Brain microvascular endothelial cell (primary cell): ENCODE results near the gene TCOF1.

Source experiments
- DNase-seq: peaks from one replicate; pipeline ENCODE4 v3.0.0-alpha.2; 2020
- H3K27ac ChIP-seq: fragments of 250-450 bp; sonication (Bioruptor Pico); 2 replicates; pipeline ENCODE4 v1.5.1; 2020; ENCODE audit warnings: mild to moderate bottlenecking, moderate library complexity
- H3K27me3 ChIP-seq: fragments of 250-450 bp; sonication (Bioruptor Pico); replicated peaks from 2 replicates; pipeline ENCODE4 v1.5.1; 2020; ENCODE audit warnings: mild to moderate bottlenecking
- H3K36me3 ChIP-seq: fragments of 250-450 bp; sonication (Bioruptor Pico); replicated peaks from 2 replicates; pipeline ENCODE4 v1.5.1; 2020; ENCODE audit warnings: mild to moderate bottlenecking
- H3K4me3 ChIP-seq: 2 replicates; pipeline ENCODE4 v1.5.1; 2011; ENCODE audit warnings: low read depth, mild to moderate bottlenecking, control low read depth, low read length, moderate library complexity
- in situ Hi-C: cut with HindIII; loops from 2 replicates; pipeline ENCODE4 v1.10.0; 2017; ENCODE audit warnings: low sequenced_read_pairs, low pct_ligation_motif_present
- TF ChIP-seq, protein P1 (sequence below): IDR thresholded peaks from 2 replicates; pipeline ENCODE4 v1.5.1; 2011; ENCODE audit warnings: low read depth, mild to moderate bottlenecking, moderate library complexity, low read length, control low read depth, inconsistent platforms; ENCODE audit errors: missing control alignments

The TCOF1 gene

GRCh38 chr5:150316320-150316719 lies 41.2 kb upstream of the TCOF1 start:
- TF ChIP-seq, protein P1, sequence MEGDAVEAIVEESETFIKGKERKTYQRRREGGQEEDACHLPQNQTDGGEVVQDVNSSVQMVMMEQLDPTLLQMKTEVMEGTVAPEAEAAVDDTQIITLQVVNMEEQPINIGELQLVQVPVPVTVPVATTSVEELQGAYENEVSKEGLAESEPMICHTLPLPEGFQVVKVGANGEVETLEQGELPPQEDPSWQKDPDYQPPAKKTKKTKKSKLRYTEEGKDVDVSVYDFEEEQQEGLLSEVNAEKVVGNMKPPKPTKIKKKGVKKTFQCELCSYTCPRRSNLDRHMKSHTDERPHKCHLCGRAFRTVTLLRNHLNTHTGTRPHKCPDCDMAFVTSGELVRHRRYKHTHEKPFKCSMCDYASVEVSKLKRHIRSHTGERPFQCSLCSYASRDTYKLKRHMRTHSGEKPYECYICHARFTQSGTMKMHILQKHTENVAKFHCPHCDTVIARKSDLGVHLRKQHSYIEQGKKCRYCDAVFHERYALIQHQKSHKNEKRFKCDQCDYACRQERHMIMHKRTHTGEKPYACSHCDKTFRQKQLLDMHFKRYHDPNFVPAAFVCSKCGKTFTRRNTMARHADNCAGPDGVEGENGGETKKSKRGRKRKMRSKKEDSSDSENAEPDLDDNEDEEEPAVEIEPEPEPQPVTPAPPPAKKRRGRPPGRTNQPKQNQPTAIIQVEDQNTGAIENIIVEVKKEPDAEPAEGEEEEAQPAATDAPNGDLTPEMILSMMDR, result no peak
- no peak for DNase-seq
- in situ Hi-C loops, result no loop called here
- no peak overlapping the region for H3K4me3 ChIP-seq
- no peaks in the 10 kb centered on the region for H3K27me3 ChIP-seq
- H3K36me3 ChIP-seq, result no peaks in the 10 kb centered on the region
- peak overlapping the region; percentile 91 for H3K27ac ChIP-seq

- TF ChIP-seq, protein P1, result no peak
- Histone ChIP-seq H3K36me3 (no peaks in the 10 kb centered on the region), H3K4me3 (no peak overlapping the region), H3K27me3 (no peaks in the 10 kb centered on the region), H3K27ac (peak overlapping the region; percentile 91)
- peak; percentile 95 for DNase-seq
- in situ Hi-C loops, result no loop called here
Measured at GRCh38 chr5:150317048-150318003, 40.2 kb upstream of the TCOF1 start.

GRCh38 chr5:150318613-150319483 lies 38.6 kb upstream of the TCOF1 start:
- TF ChIP-seq, protein P1, result no peak
- Histone ChIP-seq H3K27me3 (no peaks in the 10 kb centered on the region), H3K27ac (peak overlapping the region; percentile 6), H3K4me3 (no peak overlapping the region), H3K36me3 (no peaks in the 10 kb centered on the region)
- in situ Hi-C loops, result no loop called here
- no peak for DNase-seq

DNA sequence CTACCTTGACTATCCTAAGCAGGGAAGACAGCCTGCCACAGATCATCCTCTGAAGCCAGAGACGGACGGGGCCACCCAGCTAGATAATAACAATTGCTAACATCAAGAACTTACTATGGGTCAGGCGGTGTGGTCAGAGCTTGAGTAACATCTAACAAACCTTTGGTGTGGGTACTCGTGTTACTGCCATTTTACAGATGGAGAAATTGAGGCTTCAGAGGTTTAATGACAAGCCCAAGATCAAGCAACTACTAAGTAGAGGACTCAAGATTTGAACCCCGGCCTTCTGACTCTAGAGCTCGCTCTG lies 38.1 kb upstream of the TCOF1 start:
- no peak for DNase-seq
- TF ChIP-seq, protein P1, result no peak
- Histone ChIP-seq H3K27ac (no peak overlapping the region), H3K27me3 (no peaks in the 10 kb centered on the region), H3K4me3 (no peak overlapping the region), H3K36me3 (no peaks in the 10 kb centered on the region)
- in situ Hi-C loops, result no loop called here

GRCh38 chr5:150320044-150320613 lies 37.4 kb upstream of the TCOF1 start:
- H3K36me3 ChIP-seq, result no peaks in the 10 kb centered on the region
- peak; percentile 69 for DNase-seq
- no peaks in the 10 kb centered on the region for H3K27me3 ChIP-seq
- in situ Hi-C loops, result no loop called here
- TF ChIP-seq, protein P1, result no peak
- H3K4me3 ChIP-seq, result no peak overlapping the region
- peak overlapping the region; percentile 50 for H3K27ac ChIP-seq
